ENCODE data around the gene GPR17. TPM values are rescaled to one million over a fixed set of nuclear protein-coding genes. Genes with fewer than 3 reads are reported as not detected.

Gene GPR17
- total RNA-seq, 1 experiment from 2014 or later: 0.35 TPM

DNA sequence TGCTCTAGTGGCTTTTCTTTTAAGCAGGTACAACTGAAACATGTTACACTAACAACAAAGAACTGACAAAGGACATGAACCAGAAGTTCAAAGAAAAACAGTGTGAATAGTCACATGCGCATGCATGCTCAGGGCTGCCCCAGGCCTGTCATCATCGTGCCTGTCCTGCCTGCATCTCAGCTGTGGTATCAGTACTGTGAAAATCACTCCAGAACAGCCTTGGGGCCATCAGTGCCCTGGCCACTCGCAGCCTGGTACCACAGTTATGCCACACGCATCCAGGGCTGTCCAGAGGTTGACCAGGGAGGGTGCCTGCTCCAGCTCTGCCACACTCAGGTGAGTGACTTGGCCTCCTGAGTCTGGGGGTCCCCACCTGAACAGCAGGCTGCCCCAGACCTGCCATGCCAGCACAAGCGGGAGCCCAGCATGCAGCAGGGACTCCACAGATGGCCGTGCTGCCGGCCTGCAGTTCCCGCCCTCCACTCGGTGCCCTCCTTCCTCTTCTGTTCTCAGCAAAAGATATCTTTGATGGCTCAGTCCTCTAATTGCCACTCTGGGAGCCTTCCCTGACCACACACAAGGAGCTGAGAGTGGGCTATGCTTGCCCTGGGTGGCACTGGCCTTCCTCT, 17.1 kb downstream of the GPR17 start:
- H2AK5ac ChIP-seq (ENCODE audit: insufficient read length, low read length): no peak overlapping the region
- H3K4ac ChIP-seq (ENCODE audit: low read depth, low read length): no peak overlapping the region
- no peak overlapping the region for H4K8ac ChIP-seq (replicated peaks; ENCODE audit: insufficient read length, low read depth, low read length)
- H3T11ph ChIP-seq (ENCODE audit: low read length): no peak overlapping the region
- H2BK12ac ChIP-seq (ENCODE audit: insufficient read length, low read depth, low read length): no peak overlapping the region
- TF ChIP-seq, protein P1, sequence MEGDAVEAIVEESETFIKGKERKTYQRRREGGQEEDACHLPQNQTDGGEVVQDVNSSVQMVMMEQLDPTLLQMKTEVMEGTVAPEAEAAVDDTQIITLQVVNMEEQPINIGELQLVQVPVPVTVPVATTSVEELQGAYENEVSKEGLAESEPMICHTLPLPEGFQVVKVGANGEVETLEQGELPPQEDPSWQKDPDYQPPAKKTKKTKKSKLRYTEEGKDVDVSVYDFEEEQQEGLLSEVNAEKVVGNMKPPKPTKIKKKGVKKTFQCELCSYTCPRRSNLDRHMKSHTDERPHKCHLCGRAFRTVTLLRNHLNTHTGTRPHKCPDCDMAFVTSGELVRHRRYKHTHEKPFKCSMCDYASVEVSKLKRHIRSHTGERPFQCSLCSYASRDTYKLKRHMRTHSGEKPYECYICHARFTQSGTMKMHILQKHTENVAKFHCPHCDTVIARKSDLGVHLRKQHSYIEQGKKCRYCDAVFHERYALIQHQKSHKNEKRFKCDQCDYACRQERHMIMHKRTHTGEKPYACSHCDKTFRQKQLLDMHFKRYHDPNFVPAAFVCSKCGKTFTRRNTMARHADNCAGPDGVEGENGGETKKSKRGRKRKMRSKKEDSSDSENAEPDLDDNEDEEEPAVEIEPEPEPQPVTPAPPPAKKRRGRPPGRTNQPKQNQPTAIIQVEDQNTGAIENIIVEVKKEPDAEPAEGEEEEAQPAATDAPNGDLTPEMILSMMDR (conservative IDR thresholded peaks at IDR 0.05): no peak
- H3K18ac ChIP-seq (ENCODE audit: insufficient read length, low read depth, low read length): no peak overlapping the region
- Mint-ChIP-seq H3K9me3 (no peaks in the 10 kb centered on the region), H3K4me3 (no peak overlapping the region), H3K27ac (no peak overlapping the region), H3K4me1 (peaks cover 3 to 4% of the 10 kb centered on the region in 2 experiments; a peak in 2 of 4 replicates), H3K36me3 (ENCODE audit: insufficient read depth in 1 of 3, low read depth in 3 of 3) (peaks cover 0 to 2% (median 0%) of the 10 kb centered on the region in 3 experiments; a peak in 3 of 7 replicates), H3K27me3 (ENCODE audit: low read depth) (peaks cover 51% of the 10 kb centered on the region)
- H2AFZ ChIP-seq (ENCODE audit: low read length): no peak overlapping the region
- no peak overlapping the region for H4K91ac ChIP-seq (ENCODE audit: insufficient read length, low read depth, low read length)
- no peak overlapping the region for H3K23ac ChIP-seq (ENCODE audit: insufficient read length, low read depth, low read length)
- no peak overlapping the region for H3K56ac ChIP-seq (ENCODE audit: insufficient read length, low read depth, low read length)
- H2BK20ac ChIP-seq (ENCODE audit: low read depth, low read length, poor library complexity, severe bottlenecking): no peak overlapping the region
- H4K20me1 ChIP-seq (ENCODE audit: control insufficient read depth, insufficient read depth, insufficient read length): no peaks in the 10 kb centered on the region
- no peak overlapping the region for H3K4me2 ChIP-seq (ENCODE audit: insufficient read depth, insufficient read length, low read length)
- no peak overlapping the region for H3K14ac ChIP-seq (ENCODE audit: insufficient read depth, low read length)
- H3K9me3 ChIP-seq (ENCODE audit: control insufficient read depth, low read depth, low read length): no peaks in the 10 kb centered on the region
- no peak overlapping the region for H2BK15ac ChIP-seq (ENCODE audit: low read depth, low read length)
- no peak overlapping the region for H2BK120ac ChIP-seq (ENCODE audit: low read depth, low read length, poor library complexity, severe bottlenecking)
- H3K23me2 ChIP-seq (ENCODE audit: insufficient read length, low read depth, low read length, poor library complexity, severe bottlenecking): peaks cover 4% of the 10 kb centered on the region
- 0 out of 2 replicates have a peak, but pooled peaks cover 2% of the 10 kb centered on the region for H3K79me2 ChIP-seq (ENCODE audit: insufficient read depth, low read length)
- no peak overlapping the region for H2BK5ac ChIP-seq (ENCODE audit: insufficient read length, low read length)
- H3K9ac ChIP-seq (ENCODE audit: extremely low read depth, insufficient read length, low read length): no peak overlapping the region
- H3K79me1 ChIP-seq (ENCODE audit: insufficient read depth, low read depth, low read length, poor library complexity, severe bottlenecking): no peaks in the 10 kb centered on the region
- peaks cover 14% of the 10 kb centered on the region; the same call in 1 of the 2 replicates for H3K27me3 ChIP-seq (ENCODE audit: insufficient read depth, low read length)
- no peak overlapping the region for H4K5ac ChIP-seq (ENCODE audit: insufficient read length, low read depth, low read length)
- no peaks in the 10 kb centered on the region for H3K4me1 ChIP-seq (ENCODE audit: insufficient read depth, low read length)
- WGBS (ENCODE audit: extremely low coverage, insufficient read length, low lambda C conversion rate): no CpG with 5 or more reads among the region's 9 CpGs
- DNase-seq: peak; percentile 25
- no peak overlapping the region for H3K27ac ChIP-seq (ENCODE audit: insufficient read length, low read depth, low read length)

All from H9 (cell line).